A549 treated with AZD9567 at 1 μM for 4 hours (cell line): ENCODE measurements around the gene TACR3. TPM values are rescaled to one million over a fixed set of nuclear protein-coding genes. Genes with fewer than 3 reads are reported as not detected.

ENCODE experiments used
- total RNA-seq: library from RNA; stranded (reverse); fragments of 200-300 nt; extraction: Qiagen RNA extraction; gene quantifications from 5 replicates; pipeline ENCODE4 v1.2.3, GENCODE V29; 2022; ENCODE audit not compliant: insufficient read depth

The TACR3 gene, protein sequence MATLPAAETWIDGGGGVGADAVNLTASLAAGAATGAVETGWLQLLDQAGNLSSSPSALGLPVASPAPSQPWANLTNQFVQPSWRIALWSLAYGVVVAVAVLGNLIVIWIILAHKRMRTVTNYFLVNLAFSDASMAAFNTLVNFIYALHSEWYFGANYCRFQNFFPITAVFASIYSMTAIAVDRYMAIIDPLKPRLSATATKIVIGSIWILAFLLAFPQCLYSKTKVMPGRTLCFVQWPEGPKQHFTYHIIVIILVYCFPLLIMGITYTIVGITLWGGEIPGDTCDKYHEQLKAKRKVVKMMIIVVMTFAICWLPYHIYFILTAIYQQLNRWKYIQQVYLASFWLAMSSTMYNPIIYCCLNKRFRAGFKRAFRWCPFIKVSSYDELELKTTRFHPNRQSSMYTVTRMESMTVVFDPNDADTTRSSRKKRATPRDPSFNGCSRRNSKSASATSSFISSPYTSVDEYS
- not detected in 5 replicates for total RNA-seq

DNA sequence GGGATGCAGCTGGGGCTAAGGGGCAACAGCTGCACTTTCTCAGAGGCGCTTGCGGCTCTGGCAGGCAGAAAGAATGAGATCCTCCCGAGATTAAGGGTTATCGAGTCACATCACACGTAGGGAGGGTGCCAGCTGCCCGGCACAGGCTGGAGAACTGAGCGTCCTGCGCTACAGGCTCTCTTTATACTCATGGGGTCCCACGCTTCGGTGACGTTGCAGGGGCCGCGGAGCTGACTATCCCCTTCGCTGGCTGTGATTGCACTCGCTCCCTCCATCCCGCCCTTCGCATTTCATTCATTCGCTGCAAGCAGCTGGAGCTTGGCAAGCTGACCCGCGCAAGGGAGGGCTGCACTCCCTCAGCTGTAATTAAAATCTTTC, at the start of gene TACR3:
Gene TACR3 (minus strand): TSS at position 156 of the 378 bp plus-strand sequence. CDS start 310 bp downstream, outside the sequence.

